Right lobe of liver (tissue), 6 donors: Measurements from ENCODE around the gene ITPR1. TPM values are rescaled to one million over a fixed set of nuclear protein-coding genes. Genes with fewer than 3 reads are reported as not detected.

Source experiments
- ATAC-seq, 4 donors: fragments of 200-7000 bp; cut with Tn5 transposase; one replicate each; pipeline ENCODE4 v1.9.1; 2020; ENCODE audit warnings: mild to moderate bottlenecking in 4 of 4, moderate library complexity in 4 of 4
- DNase-seq, 3 donors: peaks; one replicate each; pipeline ENCODE4 v3.0.0-alpha.2; 2020
- H3K27ac ChIP-seq, 3 donors: fragments of 200-600 bp; one replicate each; pipeline ENCODE4 v1.8.0; 2022
- H3K27me3 ChIP-seq, 2 donors: fragments of 200-600 bp; one replicate each; pipeline ENCODE4 v1.8.0; 2022
- H3K36me3 ChIP-seq, 4 donors: fragments of 200-600 bp; sonication (generic) in 1 of 4; one replicate each; pipeline versions ENCODE4 v1.5.1 to v1.8.0; 2017 to 2022; ENCODE audit warnings: control low read depth in 1 of 4
- H3K4me1 ChIP-seq, 4 donors: fragments of 200-600 bp; sonication (generic) in 1 of 4; one replicate each; pipeline versions ENCODE4 v1.5.1 to v1.8.0; 2017 to 2022; ENCODE audit warnings: control low read depth in 1 of 4
- H3K4me3 ChIP-seq, 3 donors: fragments of 200-600 bp; one replicate each; pipeline ENCODE4 v1.8.0; 2022
- H3K9me3 ChIP-seq, 4 donors: fragments of 200-600 bp; sonication (generic) in 1 of 4; one replicate each; pipeline versions ENCODE4 v1.5.1 to v1.8.0; 2017 to 2022; ENCODE audit warnings: control low read depth in 1 of 4
- POLR2A ChIP-seq: fragments of 450-650 bp; IDR thresholded peaks from one replicate; pipeline ENCODE4 v1.6.1; 2017; ENCODE audit warnings: antibody characterized with exemption, mild to moderate bottlenecking
- WGBS: methylation state at CpG from one replicate; pipeline ENCODE4 v1.1.6; 2018; ENCODE audit warnings: low coverage, low lambda C conversion rate; ENCODE audit not compliant: insufficient coverage; ENCODE audit errors: missing lambda C conversion rate; 5-methylcytosine and 5-hydroxymethylcytosine counted together
- intact Hi-C, 2 donors: fragments of 100-400 bp; cut with DNase I; formaldehyde crosslinking; loops; one replicate each; pipeline versions ENCODE4 v1.11.2 to v1.14.1; 2022
- total RNA-seq, 6 experiments: library from RNA; depleted of rRNA in 2 of 6; stranded (reverse); fragments of >200 nt in 2 of 6; fragmentation: NEBNext Ultra II Directional in 3 of 6; extraction: Animal tissue kit (Norgen Biotek cat#: 25700) in 3 of 6; gene quantifications; one replicate each; pipeline versions ENCODE4 v1.1.0 to v1.2.4, GENCODE V29; 2016 to 2023
- TF ChIP-seq, protein P1 (sequence below), 4 donors: fragments of 200-600 bp in 3 of 4; fragments of 450-650 bp in 1 of 4; IDR thresholded peaks; one replicate each; pipeline versions ENCODE4 v1.5.1 to v1.8.0; 2016 to 2022; ENCODE audit warnings: antibody characterized with exemption in 4 of 4, mild to moderate bottlenecking in 2 of 4
- donor health status: DM: no; HTN: yes; CAD: no.
- donor health status: DM: no; HTN: no; CAD: no.
- donor health status: DM: no; HTN: no; CAD: no.
- donor health status: DM: no; HTN: yes; CAD: no.
- donor health status: DM: no; HTN: yes; CAD: no.

Gene ITPR1
- total RNA-seq, 6 experiments from 2014 or later = 6.5 to 16.2 (median 11.5) TPM

DNA sequence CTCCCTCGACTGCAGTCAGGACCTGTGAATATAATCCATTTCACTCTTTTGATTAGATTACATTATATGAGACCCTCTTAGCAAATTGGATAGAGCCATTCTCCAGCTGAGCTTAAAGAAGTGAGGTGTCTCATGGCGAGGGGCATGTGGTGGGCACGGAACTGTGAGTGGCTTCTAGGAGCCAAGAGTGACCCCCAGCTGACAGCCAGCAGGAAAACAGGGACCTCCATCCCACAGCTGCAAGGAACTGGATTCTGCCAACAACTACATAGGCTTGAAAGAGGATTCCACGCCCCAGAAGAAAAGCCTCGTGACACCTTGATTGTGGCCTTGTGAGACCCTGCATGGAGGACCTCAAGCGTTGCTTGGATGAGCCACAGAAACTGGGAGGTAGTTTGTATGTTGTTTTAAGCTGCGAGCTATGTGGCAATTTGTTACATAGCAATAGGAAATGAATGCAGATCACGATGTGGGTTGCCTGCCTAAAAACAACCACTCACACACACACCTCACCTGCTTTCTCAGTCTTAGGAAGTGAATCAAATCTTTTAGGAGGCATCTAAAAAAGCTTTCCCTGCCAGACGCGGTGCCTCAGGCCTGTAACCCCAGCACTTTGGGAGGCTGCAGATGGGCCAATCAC, 401.9 kb downstream of the ITPR1 start:
- WGBS = 91% methylated on average over 7 of the region's 10 CpGs
- intact Hi-C loops = no loop called here

DNA sequence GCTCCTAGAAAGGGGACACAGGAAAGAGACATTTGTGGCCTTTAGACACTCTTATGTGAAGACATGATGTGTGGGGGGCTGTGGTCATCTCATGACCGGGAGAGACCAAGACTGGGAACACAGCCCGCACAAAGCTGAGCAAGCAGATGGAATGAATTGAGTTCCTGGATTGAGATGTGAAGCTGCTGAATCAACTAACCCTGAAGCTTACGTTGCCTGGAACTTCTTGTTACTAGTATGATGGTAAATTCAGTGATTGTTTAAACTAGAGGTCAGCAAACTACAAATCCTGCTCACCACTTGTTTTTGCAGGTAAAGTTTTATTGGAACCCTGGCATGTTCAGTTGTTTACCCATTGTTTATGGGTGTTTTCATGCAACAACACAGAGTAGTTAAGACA, 402.7 kb downstream of the ITPR1 start:
- ATAC-seq (peak; percentile 24 to 57 (median 36)), DNase-seq (peak in 1 of 3 donors; percentile 22)
- Histone ChIP-seq H3K9me3 (no peaks in the 10 kb centered on the region), H3K4me3 (no peak overlapping the region), H3K36me3 (no peaks in the 10 kb centered on the region), H3K27me3 (no peaks in the 10 kb centered on the region), H3K27ac (no peak overlapping the region), H3K4me1 (no peaks in the 10 kb centered on the region)
- WGBS = 40% methylated on average over 1 of the region's 3 CpGs
- TF ChIP-seq POLR2A = no peak
- TF ChIP-seq, protein P1, sequence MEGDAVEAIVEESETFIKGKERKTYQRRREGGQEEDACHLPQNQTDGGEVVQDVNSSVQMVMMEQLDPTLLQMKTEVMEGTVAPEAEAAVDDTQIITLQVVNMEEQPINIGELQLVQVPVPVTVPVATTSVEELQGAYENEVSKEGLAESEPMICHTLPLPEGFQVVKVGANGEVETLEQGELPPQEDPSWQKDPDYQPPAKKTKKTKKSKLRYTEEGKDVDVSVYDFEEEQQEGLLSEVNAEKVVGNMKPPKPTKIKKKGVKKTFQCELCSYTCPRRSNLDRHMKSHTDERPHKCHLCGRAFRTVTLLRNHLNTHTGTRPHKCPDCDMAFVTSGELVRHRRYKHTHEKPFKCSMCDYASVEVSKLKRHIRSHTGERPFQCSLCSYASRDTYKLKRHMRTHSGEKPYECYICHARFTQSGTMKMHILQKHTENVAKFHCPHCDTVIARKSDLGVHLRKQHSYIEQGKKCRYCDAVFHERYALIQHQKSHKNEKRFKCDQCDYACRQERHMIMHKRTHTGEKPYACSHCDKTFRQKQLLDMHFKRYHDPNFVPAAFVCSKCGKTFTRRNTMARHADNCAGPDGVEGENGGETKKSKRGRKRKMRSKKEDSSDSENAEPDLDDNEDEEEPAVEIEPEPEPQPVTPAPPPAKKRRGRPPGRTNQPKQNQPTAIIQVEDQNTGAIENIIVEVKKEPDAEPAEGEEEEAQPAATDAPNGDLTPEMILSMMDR (IDR thresholded peaks at IDR 0.05) = no peak
- intact Hi-C loops = no loop called here

More for the DNA sequence above, 401.9 kb downstream of the ITPR1 start:
- Histone ChIP-seq H3K27me3 (no peaks in the 10 kb centered on the region), H3K36me3 (no peaks in the 10 kb centered on the region), H3K4me1 (no peaks in the 10 kb centered on the region), H3K4me3 (no peak overlapping the region), H3K9me3 (no peaks in the 10 kb centered on the region), H3K27ac (no peak overlapping the region)
- no peak for ATAC-seq
- TF ChIP-seq POLR2A = no peak
- TF ChIP-seq, protein P1 (IDR thresholded peaks at IDR 0.05) = no peak
- no peak for DNase-seq

Other genes starting within 250 kb of the ITPR1 start
- 1 to 10 TPM; 5.7 to 8.9 (median 7.0) TPM for gene SETMAR, start 190.0 kb upstream of the ITPR1 start, total RNA-seq
- 10 to 100 TPM; 15.9 to 32.4 (median 21.3) TPM for gene SUMF1, start 26.1 kb upstream of the ITPR1 start, total RNA-seq